GM18505 (cell line): Measurements from ENCODE around the gene SLC1A2.

Experiments
- ATAC-seq: cut with Tn5 transposase; IDR thresholded peaks from one replicate; pipeline ENCODE4 v1.9.1; 2021; ENCODE audit not compliant: unreplicated experiment
- POLR2A ChIP-seq: IDR thresholded peaks from 4 replicates; pipeline ENCODE4 v1.6.1; 2011; ENCODE audit warnings: borderline replicate concordance; ENCODE audit not compliant: insufficient read depth, insufficient read length; ENCODE audit errors: extremely low read depth

The SLC1A2 gene

GRCh38 chr11:35381709-35382322 lies 37.5 kb downstream of the SLC1A2 start:
- TF ChIP-seq POLR2A: no peak
- ATAC-seq: no peak

GRCh38 chr11:35380603-35381002 lies 38.8 kb downstream of the SLC1A2 start:
- ATAC-seq: no peak
- TF ChIP-seq POLR2A: no peak

GRCh38 chr11:35377262-35377661 lies 42.1 kb downstream of the SLC1A2 start:
- ATAC-seq: no peak

GRCh38 chr11:35376613-35377012 lies 42.7 kb downstream of the SLC1A2 start:
- TF ChIP-seq POLR2A: no peak
- ATAC-seq: no peak

More at GRCh38 chr11:35377262-35377661, 42.1 kb downstream of the SLC1A2 start:
- no peak for TF ChIP-seq POLR2A

GRCh38 chr11:35376118-35376510 lies 43.2 kb downstream of the SLC1A2 start:
- ATAC-seq: no peak
- TF ChIP-seq POLR2A: no peak

GRCh38 chr11:35375332-35376117 lies 43.8 kb downstream of the SLC1A2 start:
- ATAC-seq: no peak
- TF ChIP-seq POLR2A: no peak

GRCh38 chr11:35373284-35373933 lies 45.9 kb downstream of the SLC1A2 start:
- no peak for ATAC-seq
- no peak for TF ChIP-seq POLR2A

- ATAC-seq: no peak
- no peak for TF ChIP-seq POLR2A
These were observed 46.6 kb downstream of the SLC1A2 start for GRCh38 chr11:35372565-35373283.

GRCh38 chr11:35367491-35367890 lies 51.9 kb downstream of the SLC1A2 start:
- no peak for TF ChIP-seq POLR2A
- ATAC-seq: no peak

GRCh38 chr11:35366798-35367197 lies 52.6 kb downstream of the SLC1A2 start:
- ATAC-seq: no peak
- TF ChIP-seq POLR2A: no peak

- TF ChIP-seq POLR2A: no peak
- no peak for ATAC-seq
These were observed 53.4 kb downstream of the SLC1A2 start for GRCh38 chr11:35365961-35366360.

- TF ChIP-seq POLR2A: no peak
- ATAC-seq: no peak
These were observed 54.0 kb downstream of the SLC1A2 start for GRCh38 chr11:35365395-35365794.
